ENCODE data around the gene GABRR1.
"Not testable (repeated sequence)": the region's sequence is repeated elsewhere in the genome, so short reads cannot be mapped to it uniquely, and the experiment has no call there.

Gene GABRR1

DNA sequence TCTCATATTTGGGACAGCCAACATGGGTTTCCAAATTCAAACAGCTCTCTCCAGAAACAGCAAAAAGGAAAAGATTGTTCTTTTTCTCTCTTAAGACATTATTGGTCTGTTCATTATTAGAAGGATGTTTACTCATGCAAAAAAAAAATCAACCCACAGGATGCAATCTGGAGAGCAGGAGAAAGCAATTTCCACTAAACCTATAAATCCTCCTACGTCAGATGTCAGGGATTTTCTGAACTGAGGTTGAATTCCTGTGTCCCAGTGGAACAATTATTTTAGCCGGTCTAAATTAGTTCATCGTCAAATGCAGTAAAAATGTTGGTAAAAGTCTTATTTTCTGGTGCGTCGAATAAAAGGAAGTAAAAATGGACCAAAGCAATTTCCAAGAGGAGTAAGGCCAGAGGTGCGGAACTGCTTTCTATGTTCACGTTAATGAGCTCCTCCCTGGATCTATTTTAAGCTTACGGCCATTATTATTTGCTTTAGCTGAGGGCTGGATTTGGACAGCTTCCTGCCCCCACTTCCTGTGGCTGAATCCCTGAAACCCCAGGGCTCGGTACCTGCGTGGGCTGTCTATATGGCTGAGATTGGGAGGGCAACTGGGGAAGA is at the start of gene GABRR1:
Gene GABRR1, minus strand, starts transcription at position 60 of the 612 bp plus-strand sequence. Its CDS starts 36 bp downstream, at position 24.
- no peak for DNase-seq

- no peak for DNase-seq
These were observed 47.1 kb upstream of the GABRR1 start for GRCh38 chr6:89264296-89264695.

DNA sequence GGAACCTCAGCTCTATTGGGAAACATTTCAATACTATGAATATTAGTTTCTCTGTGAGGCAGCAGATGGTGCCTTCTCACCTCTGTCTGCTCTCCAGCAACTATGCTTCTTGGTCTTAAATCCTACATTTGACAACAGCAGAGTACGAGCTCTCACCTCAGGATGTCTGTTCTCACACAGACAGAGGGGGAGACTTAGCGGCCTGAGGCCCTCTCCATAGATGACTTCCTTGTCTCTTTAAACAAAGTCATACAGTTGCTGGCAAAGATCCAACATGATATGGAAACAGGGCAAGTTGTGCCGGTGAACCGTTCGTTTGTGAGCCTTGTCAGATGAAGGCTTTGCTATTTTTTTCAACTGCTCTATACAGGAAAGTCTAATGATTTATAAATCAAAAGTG is 43.7 kb upstream of the GABRR1 start:
- DNase-seq = no peak

- DNase-seq = no peak
These were observed 43.2 kb upstream of the GABRR1 start for GRCh38 chr6:89260310-89260709.

DNA sequence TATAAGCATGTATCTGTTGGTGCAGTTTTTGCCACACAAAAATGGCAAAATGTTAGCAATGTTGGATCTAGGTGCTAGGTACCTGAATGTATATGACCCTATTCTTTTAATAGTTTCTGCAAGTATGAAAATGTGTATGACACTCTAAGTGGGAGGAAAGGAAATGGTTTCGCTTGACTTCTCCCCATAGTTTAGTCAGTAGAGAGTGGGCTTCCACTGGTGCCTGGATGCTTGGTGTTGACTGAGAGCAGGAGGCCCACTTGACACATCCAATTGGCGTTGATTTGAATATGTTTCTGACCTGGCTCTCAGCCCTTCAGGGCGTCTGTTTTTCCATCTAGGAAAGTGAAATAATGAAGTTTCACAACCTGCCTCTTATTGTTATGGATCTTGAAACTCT is 41.8 kb upstream of the GABRR1 start:
- DNase-seq = no peak

- DNase-seq = no peak
These were observed 40.6 kb upstream of the GABRR1 start for GRCh38 chr6:89257781-89258180.

DNA sequence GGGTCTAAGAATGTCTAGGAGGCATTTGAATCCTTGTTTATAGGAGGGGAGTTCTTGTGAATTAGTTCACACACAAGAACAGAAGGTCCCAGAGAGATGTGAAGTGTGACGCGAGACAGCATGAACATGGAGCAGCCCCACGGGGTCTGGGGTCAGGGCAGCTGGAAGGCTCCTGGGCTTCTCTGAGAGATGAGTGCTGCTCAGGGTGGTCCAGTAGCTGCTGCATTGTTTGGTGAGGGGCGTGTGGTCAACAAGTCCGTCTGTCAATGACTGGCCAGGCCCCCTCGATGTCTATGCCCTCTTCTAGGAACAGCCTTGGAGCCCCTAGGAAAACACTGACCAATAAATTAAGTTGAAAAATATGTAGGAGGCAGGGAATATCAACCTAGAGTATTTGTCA is 40.2 kb upstream of the GABRR1 start:
- no peak for DNase-seq

- no peak for DNase-seq
These were observed 38.3 kb upstream of the GABRR1 start for GRCh38 chr6:89255417-89255816.

DNA sequence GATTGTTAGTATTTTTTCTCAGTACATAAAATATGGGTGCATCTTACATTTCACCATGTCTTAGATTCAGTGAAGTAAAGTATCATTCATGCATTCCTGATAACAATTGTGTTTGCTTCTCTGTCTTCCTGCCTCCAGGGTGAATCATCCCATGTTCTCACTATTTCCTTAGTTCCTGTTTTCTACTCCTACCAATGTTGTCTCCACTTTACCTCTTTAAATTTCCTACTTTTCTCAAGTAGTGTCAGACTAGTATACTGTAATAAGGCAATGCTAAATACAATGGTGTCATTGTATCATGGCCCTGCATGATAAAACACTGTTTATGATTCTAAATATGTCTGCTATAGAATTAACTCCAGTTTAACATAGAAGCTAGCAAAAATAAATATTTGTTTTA is 37.4 kb upstream of the GABRR1 start:
- DNase-seq = no peak

DNA sequence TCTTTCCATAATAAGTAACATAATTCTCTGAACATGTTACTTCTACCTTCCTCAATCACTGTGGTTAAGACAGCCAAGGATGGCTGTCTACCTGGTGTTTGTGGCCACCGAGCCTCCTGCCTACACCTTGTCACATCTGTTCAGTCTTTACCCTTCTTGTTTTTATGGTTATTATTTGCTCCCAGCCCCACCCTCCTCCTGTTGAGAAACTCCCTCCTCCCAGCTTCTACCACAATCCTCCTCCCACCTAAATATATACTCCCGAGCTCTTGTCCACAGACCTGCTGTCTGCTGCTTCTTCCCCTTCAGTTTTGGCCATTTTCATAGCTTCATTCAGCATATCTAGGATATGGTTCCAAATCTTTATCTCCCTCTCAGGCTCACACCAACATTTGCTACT is 35.7 kb upstream of the GABRR1 start:
- no peak for DNase-seq

DNA sequence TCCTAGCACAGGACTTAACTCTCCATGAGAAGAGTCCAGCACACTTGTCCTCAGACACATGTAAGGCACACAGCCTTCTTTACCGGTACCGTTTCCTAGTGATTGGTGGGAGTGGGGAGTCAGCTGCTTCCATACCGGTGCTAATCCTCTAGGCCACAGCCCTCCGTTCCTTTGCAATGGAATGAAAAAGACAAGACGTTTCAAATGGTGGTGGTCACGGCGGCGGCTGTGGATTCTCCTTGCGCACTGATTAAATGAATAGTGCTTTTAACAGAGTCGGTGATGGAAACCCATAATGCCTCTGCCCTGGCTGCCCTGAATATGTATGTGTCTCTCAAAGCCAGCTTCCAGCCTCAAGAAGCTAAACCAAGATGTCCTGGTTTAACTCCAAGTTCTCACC is 34.8 kb upstream of the GABRR1 start:
- no peak for DNase-seq

- no peak for DNase-seq
These were observed 34.0 kb upstream of the GABRR1 start for GRCh38 chr6:89251170-89251569.

DNA sequence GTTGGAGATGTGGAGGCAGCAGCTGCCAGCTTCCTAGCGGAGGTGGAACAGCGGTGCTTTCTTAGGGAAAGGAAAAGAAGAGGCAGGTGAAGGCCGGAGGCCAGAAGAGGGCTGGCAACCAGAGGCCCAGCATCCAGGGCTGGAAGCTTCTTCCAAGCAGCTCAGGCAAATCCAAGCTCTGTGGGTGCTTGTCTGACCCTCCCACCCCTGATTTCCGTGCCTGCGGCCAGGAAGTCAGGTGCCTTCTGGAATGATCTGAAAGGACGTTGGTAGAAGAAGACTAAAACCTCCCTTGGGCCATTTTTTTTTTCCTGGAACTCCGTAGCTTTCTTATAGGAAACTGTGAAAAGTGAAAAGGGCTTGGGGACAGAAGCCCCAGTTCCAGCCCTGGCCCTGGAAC is 33.1 kb upstream of the GABRR1 start:
- DNase-seq = no peak

GRCh38 chr6:89244241-89244985 is 27.3 kb upstream of the GABRR1 start:
- DNase-seq = no peak

DNA sequence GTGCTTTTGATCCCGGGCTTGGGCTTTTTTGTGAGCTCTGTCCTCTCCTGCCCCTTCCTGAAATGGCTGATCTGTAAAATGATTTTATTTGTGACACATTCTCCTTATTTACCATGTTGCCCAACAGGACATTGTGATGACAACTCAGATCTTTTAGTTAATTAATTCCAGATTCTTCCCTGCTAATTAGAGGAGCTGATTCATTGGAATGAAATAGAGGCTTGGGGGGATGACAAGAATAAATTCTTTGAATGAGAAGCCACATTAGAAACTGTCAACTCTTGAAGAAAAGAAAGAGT is 26.1 kb upstream of the GABRR1 start:
- no peak for DNase-seq

- DNase-seq = no peak
These were observed 25.6 kb upstream of the GABRR1 start for GRCh38 chr6:89242574-89243330.

DNA sequence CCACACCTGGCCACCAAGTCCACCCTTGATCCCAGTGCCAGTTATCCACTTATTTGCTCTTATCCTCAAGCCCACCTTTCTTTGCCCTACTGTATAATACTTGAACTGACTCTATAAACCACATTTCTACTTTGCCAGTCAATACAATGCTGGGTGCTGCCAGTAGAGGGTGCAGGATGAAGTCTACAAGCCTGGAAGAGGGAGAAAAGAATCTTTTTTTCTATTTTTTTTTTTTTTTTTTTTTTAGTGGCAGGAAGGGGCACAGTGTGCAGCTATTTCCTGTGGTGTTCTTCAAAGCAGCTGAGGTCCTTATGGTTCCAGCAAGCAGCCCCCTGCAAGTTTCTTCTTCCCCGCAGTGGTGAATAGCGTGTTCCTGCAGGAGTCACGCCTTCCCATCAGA is 22.2 kb upstream of the GABRR1 start:
- no peak for DNase-seq

- no peak for DNase-seq
These were observed 20.0 kb upstream of the GABRR1 start for GRCh38 chr6:89237158-89237557.

- DNase-seq = not testable (repeated sequence)
These were observed 16.4 kb upstream of the GABRR1 start for GRCh38 chr6:89233605-89234004.

DNA sequence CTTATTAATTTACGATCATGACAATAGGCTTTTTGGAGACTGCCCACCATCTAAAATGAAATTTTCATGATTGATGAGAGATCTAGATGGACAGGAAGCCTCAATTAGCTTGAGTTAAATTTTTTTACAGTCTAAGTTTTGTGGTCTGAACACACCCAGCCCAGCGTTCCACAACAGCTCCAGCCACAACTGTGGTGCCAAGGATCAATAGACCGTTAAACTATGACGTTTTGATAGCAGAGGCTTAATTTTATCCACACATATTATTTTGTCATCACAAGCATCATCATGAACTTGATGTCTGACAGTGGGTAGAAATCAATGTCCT is 5.5 kb upstream of the GABRR1 start:
- no peak for DNase-seq

GRCh38 chr6:89221971-89222711 is 5.0 kb upstream of the GABRR1 start:
- DNase-seq = no peak

GRCh38 chr6:89221129-89221528 is 4.0 kb upstream of the GABRR1 start:
- no peak for DNase-seq

DNA sequence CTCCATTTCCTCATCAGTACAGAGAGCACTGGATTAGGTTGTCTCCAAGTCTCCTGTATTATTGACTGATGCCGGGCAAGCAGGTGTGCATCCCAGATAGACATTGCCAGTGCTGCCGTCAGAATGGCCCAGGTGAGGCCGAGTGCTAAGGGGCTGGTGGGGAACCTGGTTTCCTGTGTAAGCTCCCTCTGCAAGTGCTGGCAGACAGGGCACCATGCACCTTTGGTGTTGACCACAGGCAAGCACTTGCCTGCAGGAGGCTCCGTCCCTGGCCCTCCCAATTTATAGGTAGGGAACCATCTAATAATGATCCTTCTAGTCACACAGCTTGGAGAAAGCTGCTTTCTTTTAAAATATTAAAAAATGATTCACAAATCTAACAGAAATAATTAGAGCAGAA is 747 bp downstream of the GABRR1 start:
- no peak for DNase-seq

- DNase-seq = no peak
These were observed 1.8 kb downstream of the GABRR1 start for GRCh38 chr6:89215391-89215790.
